Epithelial cell of proximal tubule (primary cell): Measurements from ENCODE around the gene TNRC18. TPM values are rescaled to one million over a fixed set of nuclear protein-coding genes. Genes with fewer than 3 reads are reported as not detected.
"Not testable (repeated sequence)": the region's sequence is repeated elsewhere in the genome, so short reads cannot be mapped to it uniquely, and the experiment has no call there.

Experiments used
- DNase-seq: peaks from one replicate; pipeline ENCODE4 v3.0.0-alpha.2; 2011; ENCODE audit warnings: low read depth
- H3K4me3 ChIP-seq: 2 replicates; pipeline ENCODE4 v1.5.1; 2011; ENCODE audit warnings: low read depth, mild to moderate bottlenecking, low read length
- CTCF ChIP-seq: conservative IDR thresholded peaks from 2 replicates; pipeline ENCODE4 v1.5.1; 2012; ENCODE audit warnings: low read depth, mild to moderate bottlenecking, low read length
- total RNA-seq: library from RNA; depleted of rRNA; stranded (reverse); fragments of >200 nt; gene quantifications from 2 replicates; pipeline ENCODE4 v1.2.3, GENCODE V29; 2015

TNRC18 gene
- total RNA-seq, 1 donor from 2014 or later, result 34.3 TPM

- no peak for TF ChIP-seq CTCF
- no peak overlapping the region for H3K4me3 ChIP-seq
- no peak for DNase-seq
These were observed 107.9 kb downstream of the TNRC18 start for GRCh38 chr7:5315761-5316160.

GRCh38 chr7:5314864-5315263, 108.8 kb downstream of the TNRC18 start:
- H3K4me3 ChIP-seq, result no peak overlapping the region
- no peak for DNase-seq
- TF ChIP-seq CTCF, result no peak

GRCh38 chr7:5313076-5313885, 110.4 kb downstream of the TNRC18 start:
- not testable (repeated sequence) for H3K4me3 ChIP-seq, DNase-seq

GRCh38 chr7:5312276-5313070, 111.2 kb downstream of the TNRC18 start:
- DNase-seq, H3K4me3 ChIP-seq: not testable (repeated sequence)

- no peak for DNase-seq
- TF ChIP-seq CTCF, result no peak
- no peak overlapping the region for H3K4me3 ChIP-seq
These were observed 112.7 kb downstream of the TNRC18 start for GRCh38 chr7:5310822-5311405.

- no peak for DNase-seq
- H3K4me3 ChIP-seq, result no peak overlapping the region
- TF ChIP-seq CTCF, result no peak
These were observed 114.5 kb downstream of the TNRC18 start for GRCh38 chr7:5309146-5309545.

GRCh38 chr7:5307221-5308142, 116.2 kb downstream of the TNRC18 start:
- not testable (repeated sequence) for DNase-seq, H3K4me3 ChIP-seq

GRCh38 chr7:5305050-5305449, 118.6 kb downstream of the TNRC18 start:
- not testable (repeated sequence) for H3K4me3 ChIP-seq, DNase-seq
